BJ (cell line): ENCODE results near the gene UBE2F. TPM values are rescaled to one million over a fixed set of nuclear protein-coding genes. Genes with fewer than 3 reads are reported as not detected.

Experiments used
- CTCF ChIA-PET: fragments of 350-600 bp; formaldehyde crosslinking; extraction: SDS; loops from one replicate; lab custom pipeline; 2021; ENCODE audit warnings: antibody characterized with exemption, inconsistent platforms; lab: Yijun Ruan, JAX
- POLR2A ChIA-PET: fragments of 300-600 bp; sonication (Branson Sonifier 250); formaldehyde crosslinking; extraction: SDS; loops from one replicate; lab custom pipeline; 2021; ENCODE audit warnings: antibody characterized with exemption; lab: Charles Lee
- DNase-seq: peaks from one replicate; pipeline ENCODE4 v3.0.0-alpha.2; 2011; ENCODE audit warnings: low read depth
- H3K27me3 ChIP-seq: 2 replicates; pipeline ENCODE4 v1.6.0; 2011; ENCODE audit warnings: low read length; ENCODE audit not compliant: control insufficient read depth, insufficient read depth
- H3K36me3 ChIP-seq: 2 replicates; pipeline ENCODE4 v1.5.1; 2011; ENCODE audit warnings: low read length; ENCODE audit not compliant: control insufficient read depth, insufficient read depth
- H3K4me3 ChIP-seq: 2 replicates; pipeline ENCODE4 v1.5.1; 2011; ENCODE audit warnings: low read depth, mild to moderate bottlenecking, control low read depth, low read length
- CTCF ChIP-seq: IDR thresholded peaks from 2 replicates; pipeline ENCODE4 v1.5.1; 2011; ENCODE audit warnings: low read depth, mild to moderate bottlenecking, control low read depth, inconsistent platforms, low read length, moderate library complexity; ENCODE audit not compliant: insufficient read depth
- polyA plus RNA-seq: library from polyadenylated mRNA; depleted of rRNA; stranded (reverse); fragments of >200 nt; gene quantifications from 2 replicates; pipeline ENCODE4 v1.2.3, GENCODE V29; 2011

UBE2F gene
- polyA plus RNA-seq, 1 experiment: 47.9 TPM

- H3K4me3 ChIP-seq: no peak overlapping the region
- CTCF ChIA-PET: no interaction called here
- DNase-seq: no peak
- H3K36me3 ChIP-seq: peaks cover 3% of the 10 kb centered on the region; the same call in 1 of the 2 replicates
- POLR2A ChIA-PET: no interaction called here
- TF ChIP-seq CTCF: no peak
- H3K27me3 ChIP-seq: no peaks in the 10 kb centered on the region
These were observed 103.1 kb downstream of the UBE2F start for GRCh38 chr2:238069877-238070276.

GRCh38 chr2:238075397-238075796, 108.6 kb downstream of the UBE2F start:
- DNase-seq: peak; percentile 11
- POLR2A ChIA-PET: no interaction called here
- no peak for TF ChIP-seq CTCF
- CTCF ChIA-PET: no interaction called here
- no peak overlapping the region for H3K4me3 ChIP-seq
- no peaks in the 10 kb centered on the region for H3K27me3 ChIP-seq
- H3K36me3 ChIP-seq: no peaks in the 10 kb centered on the region

GRCh38 chr2:238077292-238077691, 110.5 kb downstream of the UBE2F start:
- Histone ChIP-seq H3K27me3 (no peaks in the 10 kb centered on the region), H3K36me3 (peaks cover 2% of the 10 kb centered on the region; the same call in 1 of the 2 replicates), H3K4me3 (no peak overlapping the region)
- TF ChIP-seq CTCF: no peak
- CTCF ChIA-PET: interaction anchor here (1.0 kb wide), 1 partner anchor 10 kb away, joined by 3 read pairs; no protein-coding TSS in a partner anchor
- DNase-seq: no peak
- POLR2A ChIA-PET: no interaction called here

- Histone ChIP-seq H3K36me3 (peaks cover 3% of the 10 kb centered on the region), H3K27me3 (no peaks in the 10 kb centered on the region), H3K4me3 (no peak overlapping the region)
- ChIA-PET POLR2A (no interaction called here), CTCF (no interaction called here)
- TF ChIP-seq CTCF: no peak
- DNase-seq: no peak
These were observed 113.1 kb downstream of the UBE2F start for GRCh38 chr2:238079874-238080327.

GRCh38 chr2:238080518-238080917, 113.7 kb downstream of the UBE2F start:
- ChIA-PET CTCF (no interaction called here), POLR2A (no interaction called here)
- TF ChIP-seq CTCF: no peak
- H3K4me3 ChIP-seq: no peak overlapping the region
- DNase-seq: no peak
- H3K27me3 ChIP-seq: no peaks in the 10 kb centered on the region
- H3K36me3 ChIP-seq: peaks cover 3% of the 10 kb centered on the region
